ENCODE data around the gene EPHB3.

The EPHB3 gene

DNA sequence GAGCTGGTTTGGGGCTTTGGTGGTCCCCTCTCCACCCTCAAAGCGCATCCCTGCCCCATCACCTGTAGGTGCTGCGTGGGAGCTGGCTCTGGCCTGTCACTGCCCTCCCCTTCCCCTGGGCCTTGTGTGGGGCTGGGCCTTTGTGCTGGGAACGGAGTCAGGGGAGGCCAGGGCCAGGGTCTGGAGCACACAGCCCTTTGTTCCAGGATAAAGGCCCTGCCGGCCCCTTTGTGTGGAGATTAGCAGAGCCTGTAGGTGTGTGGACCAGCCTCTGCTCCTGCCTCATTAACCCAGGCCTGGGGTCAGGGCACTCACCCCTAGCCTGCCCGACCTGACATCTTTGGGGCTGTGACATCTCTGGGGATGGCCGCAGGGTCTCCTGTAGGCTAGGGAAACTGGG lies 8.9 kb downstream of the EPHB3 start:
- H3K4me3 ChIP-seq (ENCODE audit: low read depth, low read length) = no peak overlapping the region
- no peaks in the 10 kb centered on the region for H3K27me3 ChIP-seq (replicated peaks)
- no peaks in the 10 kb centered on the region for H3K36me3 ChIP-seq (replicated peaks)
- TF ChIP-seq CTCF (IDR thresholded peaks at IDR 0.05; ENCODE audit: low read depth, low read length, missing control alignments) = no peak
- DNase-seq = no peak
- in situ Hi-C loops (cut with HindIII; ENCODE audit: low pct_ligation_motif_present, low sequenced_read_pairs) = no loop called here
- H3K27ac ChIP-seq = no peak overlapping the region

GRCh38 chr3:184571750-184572377 lies 10.3 kb downstream of the EPHB3 start:
- no peak overlapping the region for H3K4me3 ChIP-seq (ENCODE audit: low read depth, low read length)
- TF ChIP-seq CTCF (IDR thresholded peaks at IDR 0.05; ENCODE audit: low read depth, low read length, missing control alignments) = no peak
- in situ Hi-C loops (cut with HindIII; ENCODE audit: low pct_ligation_motif_present, low sequenced_read_pairs) = no loop called here
- DNase-seq = no peak
- H3K27ac ChIP-seq = no peak overlapping the region
- no peaks in the 10 kb centered on the region for H3K27me3 ChIP-seq (replicated peaks)
- no peaks in the 10 kb centered on the region for H3K36me3 ChIP-seq (replicated peaks)

DNA sequence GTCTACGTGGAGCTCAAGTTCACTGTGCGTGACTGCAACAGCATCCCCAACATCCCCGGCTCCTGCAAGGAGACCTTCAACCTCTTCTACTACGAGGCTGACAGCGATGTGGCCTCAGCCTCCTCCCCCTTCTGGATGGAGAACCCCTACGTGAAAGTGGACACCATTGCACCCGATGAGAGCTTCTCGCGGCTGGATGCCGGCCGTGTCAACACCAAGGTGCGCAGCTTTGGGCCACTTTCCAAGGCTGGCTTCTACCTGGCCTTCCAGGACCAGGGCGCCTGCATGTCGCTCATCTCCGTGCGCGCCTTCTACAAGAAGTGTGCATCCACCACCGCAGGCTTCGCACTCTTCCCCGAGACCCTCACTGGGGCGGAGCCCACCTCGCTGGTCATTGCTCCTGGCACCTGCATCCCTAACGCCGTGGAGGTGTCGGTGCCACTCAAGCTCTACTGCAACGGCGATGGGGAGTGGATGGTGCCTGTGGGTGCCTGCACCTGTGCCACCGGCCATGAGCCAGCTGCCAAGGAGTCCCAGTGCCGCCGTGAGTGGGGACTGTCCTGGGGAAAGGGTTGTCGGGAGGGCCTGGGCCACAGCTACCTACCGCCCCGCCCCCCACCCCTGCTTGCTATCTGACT lies 11.2 kb downstream of the EPHB3 start:
- Histone ChIP-seq H3K27me3 (replicated peaks) (no peaks in the 10 kb centered on the region), H3K36me3 (replicated peaks) (no peaks in the 10 kb centered on the region), H3K27ac (no peak overlapping the region), H3K4me3 (ENCODE audit: low read depth, low read length) (no peak overlapping the region)
- in situ Hi-C loops (cut with HindIII; ENCODE audit: low pct_ligation_motif_present, low sequenced_read_pairs) = no loop called here
- TF ChIP-seq CTCF (IDR thresholded peaks at IDR 0.05; ENCODE audit: low read depth, low read length, missing control alignments) = no peak
- no peak for DNase-seq

DNA sequence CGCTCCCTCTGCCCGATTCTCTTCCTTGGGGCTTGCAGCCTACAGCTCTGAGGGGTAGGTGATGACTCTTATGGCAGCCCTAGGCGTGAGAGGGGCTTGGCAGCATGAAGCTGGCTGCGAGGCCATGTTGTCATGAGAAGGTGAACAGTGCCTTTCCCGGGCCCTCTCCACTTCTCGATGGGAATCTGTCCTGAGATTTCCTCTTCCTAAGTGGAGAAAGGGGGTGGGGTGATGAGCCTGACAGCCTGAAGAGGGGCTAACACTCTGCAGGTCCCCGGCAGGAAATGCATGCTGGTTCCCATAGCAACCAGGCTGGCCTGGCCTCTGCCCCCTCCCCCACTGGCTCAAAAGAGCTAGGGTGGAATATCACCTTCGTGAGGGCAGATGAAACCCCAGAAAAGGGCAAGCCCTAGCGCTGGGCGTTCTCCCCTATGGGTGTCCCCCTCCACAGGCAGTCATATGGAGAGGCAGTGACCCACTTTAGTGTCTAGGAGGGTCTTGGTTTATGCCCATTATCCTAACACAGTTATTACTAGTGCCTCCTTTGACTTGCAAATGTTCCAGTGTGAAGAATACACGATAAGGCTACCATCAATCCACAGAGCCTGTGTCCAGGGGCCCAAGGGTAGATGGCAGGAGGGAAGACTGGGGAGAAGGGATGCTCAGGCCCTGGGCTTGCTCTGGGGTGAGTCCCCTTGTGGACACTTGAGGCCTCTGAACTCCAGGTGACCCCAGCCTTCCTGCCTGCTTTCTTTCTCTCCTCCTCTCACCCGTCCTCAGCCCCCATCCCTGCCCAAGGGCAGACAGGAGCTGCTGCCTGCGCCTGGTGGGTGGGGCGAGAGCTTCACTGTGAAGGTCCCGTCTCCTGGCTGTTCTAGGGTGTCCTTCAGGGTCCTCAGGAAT lies 13.2 kb downstream of the EPHB3 start:
- DNase-seq = no peak
- Histone ChIP-seq H3K36me3 (replicated peaks) (no peaks in the 10 kb centered on the region), H3K4me3 (ENCODE audit: low read depth, low read length) (no peak overlapping the region), H3K27me3 (replicated peaks) (no peaks in the 10 kb centered on the region), H3K27ac (no peak overlapping the region)
- no peak for TF ChIP-seq CTCF (IDR thresholded peaks at IDR 0.05; ENCODE audit: low read depth, low read length, missing control alignments)
- in situ Hi-C loops (cut with HindIII; ENCODE audit: low pct_ligation_motif_present, low sequenced_read_pairs) = no loop called here

GRCh38 chr3:184575701-184576100 lies 14.1 kb downstream of the EPHB3 start:
- no peaks in the 10 kb centered on the region for H3K27me3 ChIP-seq (replicated peaks)
- H3K36me3 ChIP-seq (replicated peaks) = no peaks in the 10 kb centered on the region
- no peak for TF ChIP-seq CTCF (IDR thresholded peaks at IDR 0.05; ENCODE audit: low read depth, low read length, missing control alignments)
- H3K4me3 ChIP-seq (ENCODE audit: low read depth, low read length) = no peak overlapping the region
- H3K27ac ChIP-seq = no peak overlapping the region
- in situ Hi-C loops (cut with HindIII; ENCODE audit: low pct_ligation_motif_present, low sequenced_read_pairs) = no loop called here
- DNase-seq = no peak

Data from brain microvascular endothelial cell (primary cell).